Endometrial microvascular endothelial cells (primary cell): ENCODE results near the gene LCA5L. TPM values are rescaled to one million over a fixed set of nuclear protein-coding genes. Genes with fewer than 3 reads are reported as not detected.

Source experiments
- in situ Hi-C: cut with HindIII; loops from 2 replicates; pipeline ENCODE4 v1.10.0; 2017; ENCODE audit warnings: low sequenced_read_pairs, low pct_unique_long_range_greater_than_20kb; ENCODE audit errors: inconsistent ontology term
- total RNA-seq: library from RNA; depleted of rRNA; stranded (reverse); fragments of >200 nt; gene quantifications from one replicate; pipeline ENCODE4 v1.2.3, GENCODE V29; 2015; ENCODE audit errors: inconsistent ontology term

Gene LCA5L
- total RNA-seq, 1 donor from 2014 or later = not detected

- in situ Hi-C loops = no loop called here
These were observed 79.0 kb downstream of the LCA5L start for GRCh38 chr21:39366563-39366962.

- in situ Hi-C loops = no loop called here
These were observed 80.6 kb downstream of the LCA5L start for GRCh38 chr21:39364949-39365348.

- in situ Hi-C loops = no loop called here
These were observed 81.7 kb downstream of the LCA5L start for GRCh38 chr21:39363607-39364555.

GRCh38 chr21:39362733-39363132 is 82.8 kb downstream of the LCA5L start:
- in situ Hi-C loops = no loop called here

GRCh38 chr21:39359382-39359781 is 86.2 kb downstream of the LCA5L start:
- in situ Hi-C loops = no loop called here

Other genes with a start within 250 kb of the LCA5L start
- 9.5 TPM for gene BRWD1, start 132.1 kb downstream of the LCA5L start, total RNA-seq
- 214 TPM for gene HMGN1, start 96.7 kb downstream of the LCA5L start, total RNA-seq
- not detected for gene SH3BGR, start 6.2 kb upstream of the LCA5L start, total RNA-seq
- gene B3GALT5, start 167.2 kb upstream of the LCA5L start, total RNA-seq = not detected